ENCODE measurements around the gene DYNLRB2.

DNA sequence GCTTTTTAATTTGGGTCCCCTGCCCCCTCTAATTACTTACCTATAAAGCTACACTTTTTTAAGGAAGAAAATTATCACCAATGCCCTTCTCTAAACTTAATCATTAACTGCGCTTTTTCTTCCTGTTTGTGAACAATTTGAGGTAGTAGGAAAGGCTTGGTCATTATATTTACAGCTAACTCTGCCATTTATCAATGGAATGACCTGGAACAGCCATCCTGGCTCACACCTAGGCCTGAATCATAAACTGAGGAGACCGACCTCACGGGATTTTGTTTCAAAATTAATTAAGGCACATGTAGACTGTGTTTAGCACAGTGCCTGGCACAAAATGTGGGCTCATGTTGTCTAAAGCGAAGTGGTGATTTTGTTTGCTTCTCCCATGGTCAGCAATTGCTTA lies 15.4 kb upstream of the DYNLRB2 start:
- TF ChIP-seq, protein P1, sequence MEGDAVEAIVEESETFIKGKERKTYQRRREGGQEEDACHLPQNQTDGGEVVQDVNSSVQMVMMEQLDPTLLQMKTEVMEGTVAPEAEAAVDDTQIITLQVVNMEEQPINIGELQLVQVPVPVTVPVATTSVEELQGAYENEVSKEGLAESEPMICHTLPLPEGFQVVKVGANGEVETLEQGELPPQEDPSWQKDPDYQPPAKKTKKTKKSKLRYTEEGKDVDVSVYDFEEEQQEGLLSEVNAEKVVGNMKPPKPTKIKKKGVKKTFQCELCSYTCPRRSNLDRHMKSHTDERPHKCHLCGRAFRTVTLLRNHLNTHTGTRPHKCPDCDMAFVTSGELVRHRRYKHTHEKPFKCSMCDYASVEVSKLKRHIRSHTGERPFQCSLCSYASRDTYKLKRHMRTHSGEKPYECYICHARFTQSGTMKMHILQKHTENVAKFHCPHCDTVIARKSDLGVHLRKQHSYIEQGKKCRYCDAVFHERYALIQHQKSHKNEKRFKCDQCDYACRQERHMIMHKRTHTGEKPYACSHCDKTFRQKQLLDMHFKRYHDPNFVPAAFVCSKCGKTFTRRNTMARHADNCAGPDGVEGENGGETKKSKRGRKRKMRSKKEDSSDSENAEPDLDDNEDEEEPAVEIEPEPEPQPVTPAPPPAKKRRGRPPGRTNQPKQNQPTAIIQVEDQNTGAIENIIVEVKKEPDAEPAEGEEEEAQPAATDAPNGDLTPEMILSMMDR (IDR thresholded peaks at IDR 0.05): no peak
- no peak for TF ChIP-seq EZH2phosphoT487 (IDR thresholded peaks at IDR 0.05)

Measured in neural progenitor cell (in vitro differentiated cells).